SHP77 treated with DMSO at 0.1 percent for 48 hours (cell line): Measurements from ENCODE around the gene KAZN.
A peak's percentile ranks its signal among the peaks of the same experiment; 100 is the strongest.

Experiments used
- DNase-seq: peaks from one replicate; lab custom pipeline; 2025; lab: John Stamatoyannopoulos, UW

Gene KAZN

GRCh38 chr1:15063346-15063745, 464.9 kb downstream of the KAZN start:
- DNase-seq = no peak

- DNase-seq = no peak
Measured at GRCh38 chr1:15063783-15064182, 465.3 kb downstream of the KAZN start.

GRCh38 chr1:15064217-15064929, 465.9 kb downstream of the KAZN start:
- no peak for DNase-seq

- no peak for DNase-seq
Measured at GRCh38 chr1:15065291-15065690, 466.8 kb downstream of the KAZN start.

- no peak for DNase-seq
Measured at GRCh38 chr1:15065736-15066135, 467.3 kb downstream of the KAZN start.

GRCh38 chr1:15066191-15066590, 467.7 kb downstream of the KAZN start:
- no peak for DNase-seq

- no peak for DNase-seq
Measured at GRCh38 chr1:15067148-15067547, 468.7 kb downstream of the KAZN start.

GRCh38 chr1:15068152-15068551, 469.7 kb downstream of the KAZN start:
- DNase-seq = no peak

GRCh38 chr1:15068997-15069396, 470.5 kb downstream of the KAZN start:
- DNase-seq = no peak

GRCh38 chr1:15070145-15070748, 471.8 kb downstream of the KAZN start:
- no peak for DNase-seq

- DNase-seq = no peak
Measured at GRCh38 chr1:15071936-15072335, 473.5 kb downstream of the KAZN start.

GRCh38 chr1:15073799-15074308, 475.4 kb downstream of the KAZN start:
- no peak for DNase-seq

GRCh38 chr1:15075175-15075574, 476.7 kb downstream of the KAZN start:
- no peak for DNase-seq

GRCh38 chr1:15075817-15076216, 477.3 kb downstream of the KAZN start:
- DNase-seq = no peak

- DNase-seq = no peak
Measured at GRCh38 chr1:15076807-15077206, 478.3 kb downstream of the KAZN start.

- no peak for DNase-seq
Measured at GRCh38 chr1:15077384-15077783, 478.9 kb downstream of the KAZN start.

- no peak for DNase-seq
Measured at GRCh38 chr1:15080328-15081007, 482.0 kb downstream of the KAZN start.

- DNase-seq = no peak
Measured at GRCh38 chr1:15081102-15081501, 482.6 kb downstream of the KAZN start.

GRCh38 chr1:15083578-15083977, 485.1 kb downstream of the KAZN start:
- DNase-seq = no peak

- no peak for DNase-seq
Measured at GRCh38 chr1:15088281-15088971, 489.9 kb downstream of the KAZN start.

GRCh38 chr1:15089258-15089992, 490.9 kb downstream of the KAZN start:
- DNase-seq = no peak

- DNase-seq = peak; percentile 20
Measured at GRCh38 chr1:15090373-15090772, 491.9 kb downstream of the KAZN start.
